CD4-positive, alpha-beta T cell (primary cell): ENCODE data around the gene LYL1. TPM values are rescaled to one million over a fixed set of nuclear protein-coding genes. Genes with fewer than 3 reads are reported as not detected.
A peak's percentile ranks its signal among the peaks of the same experiment; 100 is the strongest.

Source experiments
- ATAC-seq: fragments of 200-7000 bp; cut with Tn5 transposase; one replicate; pipeline ENCODE4 v1.10.0; 2022; ENCODE audit warnings: mild to moderate bottlenecking; ENCODE audit not compliant: poor library complexity
- CTCF ChIA-PET: fragments of 350-600 bp; sonication (Branson Sonifier 250); formaldehyde crosslinking; loops from one replicate; lab custom pipeline; 2021; ENCODE audit warnings: antibody characterized with exemption, inconsistent platforms; lab: Charles Lee
- POLR2A ChIA-PET: fragments of 350-600 bp; sonication (Branson Sonifier 250); formaldehyde crosslinking; loops from one replicate; lab custom pipeline; 2021; ENCODE audit warnings: antibody characterized with exemption, inconsistent platforms; lab: Charles Lee
- DNase-seq, 14 experiments: peaks; one replicate each; pipeline ENCODE4 v3.0.0-alpha.2; 2013 to 2020; ENCODE audit warnings: mixed read lengths in 2 of 14
- H3K27ac ChIP-seq, 2 donors: one replicate each; pipeline versions ENCODE4 v1.5.1 to v1.7.0; 2013; ENCODE audit warnings: low read length in 2 of 2, low read depth in 1 of 2, mild to moderate bottlenecking in 1 of 2
- H3K27me3 ChIP-seq, 2 experiments: 1 replicate in 1 of 2; 2 replicates in 1 of 2; pipeline versions ENCODE4 v1.6.1 to v1.7.0; 2013; ENCODE audit warnings: low read length in 2 of 2, control low read depth in 1 of 2, mild to moderate bottlenecking in 1 of 2, moderate library complexity in 1 of 2; ENCODE audit not compliant: insufficient read depth in 2 of 2, control insufficient read depth in 1 of 2
- H3K36me3 ChIP-seq: one replicate; pipeline ENCODE4 v1.6.1; 2013; ENCODE audit warnings: low read length, control low read depth; ENCODE audit not compliant: insufficient read depth
- H3K4me1 ChIP-seq: one replicate; pipeline ENCODE4 v1.6.1; 2013; ENCODE audit warnings: low read length, control low read depth; ENCODE audit not compliant: insufficient read depth
- H3K4me3 ChIP-seq: one replicate; pipeline ENCODE4 v1.5.1; 2013; ENCODE audit warnings: mild to moderate bottlenecking, low read length, moderate library complexity
- H3K9me3 ChIP-seq, 2 experiments: 1 replicate in 1 of 2; 2 replicates in 1 of 2; pipeline versions ENCODE4 v1.6.1 to v1.7.0; 2013; ENCODE audit warnings: low read length in 2 of 2, mild to moderate bottlenecking in 2 of 2, control low read depth in 1 of 2, moderate library complexity in 1 of 2; ENCODE audit not compliant: control insufficient read depth in 1 of 2, insufficient read depth in 1 of 2
- H3K27ac Mint-ChIP-seq: one replicate; pipeline ENCODE4 v1.8.0; 2020; ENCODE audit warnings: mixed read lengths
- H3K27me3 Mint-ChIP-seq: one replicate; pipeline ENCODE4 v1.8.0; 2021; ENCODE audit warnings: mixed read lengths
- H3K36me3 Mint-ChIP-seq: one replicate; pipeline ENCODE4 v1.8.0; 2021; ENCODE audit warnings: low read depth, mixed read lengths
- H3K4me1 Mint-ChIP-seq: one replicate; pipeline ENCODE4 v1.8.0; 2021; ENCODE audit warnings: low read depth, mixed read lengths
- H3K4me3 Mint-ChIP-seq: one replicate; pipeline ENCODE4 v1.8.0; 2020; ENCODE audit warnings: mild to moderate bottlenecking, mixed read lengths
- H3K9me3 Mint-ChIP-seq: one replicate; pipeline ENCODE4 v1.8.0; 2020; ENCODE audit warnings: mixed read lengths
- CTCF ChIP-seq: fragments of 200-600 bp; IDR thresholded peaks from one replicate; pipeline ENCODE4 v1.8.0; 2022; ENCODE audit warnings: antibody characterized with exemption, mild to moderate bottlenecking
- intact Hi-C, 2 experiments: fragments of 100-400 bp; cut with DNase I in 1 of 2; cut with micrococcal nuclease in 1 of 2; formaldehyde crosslinking; loops; one replicate each; pipeline versions ENCODE4 v1.15.1 to v1.9.0; 2023 to 2025; cut with DNase I, micrococcal nuclease
- total RNA-seq, 174 experiments: library from RNA in 2 of 174; stranded (reverse) in 2 of 174; gene quantifications; one replicate each; pipeline ENCODE4 v1.2.3 and lab custom pipeline; 2021 to 2026

The LYL1 gene
- total RNA-seq, 2 experiments from 2014 or later = 1.9 to 2.1 TPM

GRCh38 chr19:13053238-13053637 lies 49.4 kb downstream of the LYL1 start:
- POLR2A ChIA-PET = no interaction called here
- DNase-seq = no peak
- Histone ChIP-seq H3K36me3 (no peaks in the 10 kb centered on the region), H3K4me3 (no peak overlapping the region), H3K4me1 (peaks cover 14% of the 10 kb centered on the region), H3K27ac (no peak overlapping the region), H3K27me3 (peaks cover 0 to 5% of the 10 kb centered on the region in 2 experiments), H3K9me3 (no peaks in the 10 kb centered on the region)
- Mint-ChIP-seq H3K4me1 (peaks cover 11% of the 10 kb centered on the region), H3K4me3 (no peak overlapping the region), H3K27me3 (no peaks in the 10 kb centered on the region), H3K27ac (no peak overlapping the region), H3K9me3 (no peaks in the 10 kb centered on the region), H3K36me3 (no peaks in the 10 kb centered on the region)
- ATAC-seq = no peak
- no peak for TF ChIP-seq CTCF
- intact Hi-C loops = no loop called here
- CTCF ChIA-PET = no interaction called here

GRCh38 chr19:13052447-13053175 lies 50.0 kb downstream of the LYL1 start:
- no peaks in the 10 kb centered on the region for H3K9me3 ChIP-seq
- H3K27ac Mint-ChIP-seq = no peak overlapping the region
- no peak overlapping the region for H3K27ac ChIP-seq
- H3K4me3 ChIP-seq = no peak overlapping the region
- no peak for DNase-seq
- ChIA-PET POLR2A (no interaction called here), CTCF (no interaction called here)
- H3K27me3 Mint-ChIP-seq = no peaks in the 10 kb centered on the region
- no peaks in the 10 kb centered on the region for H3K36me3 ChIP-seq
- ATAC-seq = no peak
- H3K9me3 Mint-ChIP-seq = no peaks in the 10 kb centered on the region
- intact Hi-C loops = no loop called here
- no peak for TF ChIP-seq CTCF
- H3K27me3 ChIP-seq = peaks cover 0 to 5% of the 10 kb centered on the region in 2 experiments
- H3K4me3 Mint-ChIP-seq = no peak overlapping the region
- peaks cover 11% of the 10 kb centered on the region for H3K4me1 Mint-ChIP-seq
- peaks cover 14% of the 10 kb centered on the region for H3K4me1 ChIP-seq
- no peaks in the 10 kb centered on the region for H3K36me3 Mint-ChIP-seq

GRCh38 chr19:13051557-13052165 lies 51.0 kb downstream of the LYL1 start:
- H3K4me3 ChIP-seq = peak overlapping the region; percentile 3
- no peaks in the 10 kb centered on the region for H3K36me3 ChIP-seq
- DNase-seq (peak in 5 of 14 experiments; percentile 4 to 51 (median 35)), ATAC-seq (peak; percentile 62)
- ChIA-PET CTCF (no interaction called here), POLR2A (no interaction called here)
- no peak overlapping the region for H3K4me3 Mint-ChIP-seq
- peaks cover 14% of the 10 kb centered on the region for H3K4me1 ChIP-seq
- H3K27ac ChIP-seq = no peak overlapping the region
- H3K27me3 Mint-ChIP-seq = no peaks in the 10 kb centered on the region
- no peak for TF ChIP-seq CTCF
- H3K27me3 ChIP-seq = peaks cover 0 to 5% of the 10 kb centered on the region in 2 experiments
- no peaks in the 10 kb centered on the region for H3K36me3 Mint-ChIP-seq
- H3K9me3 ChIP-seq = no peaks in the 10 kb centered on the region
- H3K4me1 Mint-ChIP-seq = peaks cover 11% of the 10 kb centered on the region
- no peaks in the 10 kb centered on the region for H3K9me3 Mint-ChIP-seq
- intact Hi-C loops = no loop called here
- no peak overlapping the region for H3K27ac Mint-ChIP-seq
